NCI-H524 treated with DMSO at 0.1 percent for 48 hours (cell line): ENCODE data around the gene ACBD4.

Experiments
- DNase-seq: peaks from one replicate; lab custom pipeline; 2025; lab: John Stamatoyannopoulos, UW

Gene ACBD4

GRCh38 chr17:45155483-45155882, 20.0 kb downstream of the ACBD4 start:
- no peak for DNase-seq

DNA sequence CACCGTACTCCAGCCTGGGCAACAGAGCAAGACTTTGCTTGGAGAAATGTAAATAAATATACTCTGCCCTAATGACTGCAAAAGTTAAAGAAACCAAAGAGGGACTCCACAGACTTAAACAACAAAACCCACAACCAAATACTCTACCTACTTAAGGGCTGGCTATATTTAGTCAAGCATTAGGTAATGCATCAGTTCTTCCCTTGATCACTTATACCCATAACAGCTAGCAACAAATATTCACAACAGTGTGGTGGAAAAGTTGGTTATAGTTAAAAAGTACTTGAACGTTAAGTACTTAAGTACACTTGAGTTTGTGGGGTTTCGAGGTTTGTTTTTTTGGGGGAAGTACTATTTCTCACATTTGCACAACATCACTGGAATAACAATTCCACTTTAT, 20.8 kb downstream of the ACBD4 start:
- DNase-seq = no peak

- peak; percentile 52 for DNase-seq
Observed at GRCh38 chr17:45160447-45161287, 25.2 kb downstream of the ACBD4 start.

DNA sequence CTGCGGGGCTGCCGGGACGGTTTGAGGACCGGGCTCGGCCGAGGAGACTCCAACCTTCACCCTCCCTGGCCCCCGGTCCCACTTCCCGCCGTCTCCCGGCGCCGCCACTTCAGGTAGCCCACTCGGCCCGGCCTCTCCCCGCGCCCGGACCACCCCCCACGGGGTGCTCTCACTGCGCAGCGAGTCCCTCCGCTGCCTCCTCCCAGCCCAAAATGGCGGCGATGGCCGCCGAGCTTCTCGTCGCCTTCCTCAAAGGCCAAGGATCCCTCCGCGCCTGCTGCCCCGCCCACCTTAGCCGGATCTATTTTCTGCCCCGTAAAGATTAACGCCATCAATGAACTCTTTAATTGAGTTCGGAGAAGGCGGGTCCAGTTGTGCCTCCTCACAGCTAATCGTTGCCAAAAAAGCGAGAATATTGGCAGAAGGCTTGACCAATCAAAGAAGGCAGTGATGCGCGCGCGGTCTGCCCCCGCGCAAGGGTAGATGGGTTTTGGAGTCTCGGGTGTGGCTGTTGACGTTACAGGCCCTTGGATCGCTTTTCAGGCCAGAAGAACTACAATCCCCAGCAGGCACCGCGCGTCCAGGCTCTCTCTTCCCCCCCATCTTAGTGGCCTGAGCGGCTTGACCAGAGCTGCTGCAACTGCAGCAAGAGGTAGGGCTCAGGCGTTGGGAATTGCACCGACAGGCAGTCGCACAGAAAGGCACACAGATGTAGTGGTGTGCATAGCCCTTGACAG, 26.0 kb downstream of the ACBD4 start, which contains the start of gene HEXIM2:
Gene HEXIM2 (plus strand): TSS at position 588 of the 737 bp plus-strand sequence. CDS start 919 bp downstream, outside the sequence.
- DNase-seq = peak; percentile 100

GRCh38 chr17:45162025-45162687, 26.7 kb downstream of the ACBD4 start:
- DNase-seq = no peak

- no peak for DNase-seq
Observed at GRCh38 chr17:45164734-45165269, 29.3 kb downstream of the ACBD4 start.

DNA sequence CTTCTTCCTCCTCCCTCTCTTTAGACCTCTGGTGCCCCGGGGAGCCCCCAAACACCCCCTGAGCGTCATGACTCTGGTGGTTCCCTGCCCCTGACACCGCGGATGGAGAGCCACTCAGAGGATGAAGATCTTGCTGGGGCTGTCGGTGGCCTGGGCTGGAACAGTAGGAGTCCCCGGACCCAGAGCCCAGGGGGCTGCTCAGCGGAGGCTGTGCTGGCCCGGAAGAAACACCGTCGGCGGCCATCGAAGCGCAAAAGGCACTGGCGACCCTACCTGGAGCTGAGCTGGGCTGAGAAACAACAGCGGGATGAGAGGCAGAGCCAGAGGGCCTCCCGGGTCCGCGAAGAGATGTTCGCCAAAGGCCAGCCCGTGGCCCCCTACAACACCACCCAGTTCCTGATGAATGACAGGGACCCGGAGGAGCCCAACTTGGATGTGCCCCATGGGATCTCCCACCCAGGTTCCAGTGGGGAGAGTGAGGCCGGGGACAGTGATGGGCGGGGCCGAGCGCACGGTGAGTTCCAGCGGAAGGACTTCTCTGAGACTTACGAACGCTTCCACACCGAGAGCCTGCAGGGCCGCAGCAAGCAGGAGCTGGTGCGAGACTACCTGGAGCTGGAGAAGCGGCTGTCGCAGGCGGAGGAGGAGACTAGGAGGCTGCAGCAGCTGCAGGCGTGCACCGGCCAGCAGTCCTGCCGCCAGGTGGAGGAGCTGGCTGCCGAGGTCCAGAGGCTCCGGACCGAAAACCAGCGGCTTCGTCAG, 33.7 kb downstream of the ACBD4 start:
- no peak for DNase-seq

GRCh38 chr17:45170280-45170930, 34.9 kb downstream of the ACBD4 start:
- no peak for DNase-seq

- no peak for DNase-seq
Observed at GRCh38 chr17:45170931-45171337, 35.4 kb downstream of the ACBD4 start.

GRCh38 chr17:45171338-45172231, 36.1 kb downstream of the ACBD4 start:
- no peak for DNase-seq

DNA sequence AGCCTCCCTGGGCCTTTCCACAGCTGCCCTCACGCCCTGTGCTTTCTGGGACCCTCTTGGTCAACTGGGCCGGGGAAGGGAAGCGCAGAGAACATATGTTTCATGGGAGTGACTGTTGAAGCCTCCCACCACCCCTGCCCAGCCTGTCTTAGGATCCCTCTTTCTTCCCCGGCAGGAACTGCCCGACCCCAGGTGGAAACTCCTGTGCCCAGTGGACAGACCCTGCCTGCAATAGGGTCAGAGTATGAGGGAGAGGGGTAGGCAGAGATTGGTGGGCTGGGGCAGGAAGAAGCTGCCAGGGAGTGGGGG, 36.7 kb downstream of the ACBD4 start:
- no peak for DNase-seq

- no peak for DNase-seq
Observed at GRCh38 chr17:45172541-45173286, 37.2 kb downstream of the ACBD4 start.

DNA sequence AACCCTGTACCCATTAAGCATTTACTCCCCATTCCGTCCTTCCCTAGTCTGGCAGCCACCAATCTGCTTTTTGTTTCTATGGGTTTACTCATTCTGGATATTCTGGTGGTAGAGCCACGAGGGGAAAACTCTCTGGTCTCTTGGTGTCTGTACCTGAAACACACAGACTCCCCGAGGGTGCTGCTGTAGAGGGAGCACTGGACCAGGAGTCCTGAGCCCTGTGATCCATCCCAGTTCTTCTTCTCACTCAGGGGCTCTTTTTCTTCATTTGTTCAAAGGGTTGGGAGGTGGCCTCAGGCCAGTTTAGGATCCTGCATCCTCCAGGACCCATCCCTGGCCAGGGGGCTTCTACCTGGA, 40.2 kb downstream of the ACBD4 start:
- DNase-seq = no peak

DNA sequence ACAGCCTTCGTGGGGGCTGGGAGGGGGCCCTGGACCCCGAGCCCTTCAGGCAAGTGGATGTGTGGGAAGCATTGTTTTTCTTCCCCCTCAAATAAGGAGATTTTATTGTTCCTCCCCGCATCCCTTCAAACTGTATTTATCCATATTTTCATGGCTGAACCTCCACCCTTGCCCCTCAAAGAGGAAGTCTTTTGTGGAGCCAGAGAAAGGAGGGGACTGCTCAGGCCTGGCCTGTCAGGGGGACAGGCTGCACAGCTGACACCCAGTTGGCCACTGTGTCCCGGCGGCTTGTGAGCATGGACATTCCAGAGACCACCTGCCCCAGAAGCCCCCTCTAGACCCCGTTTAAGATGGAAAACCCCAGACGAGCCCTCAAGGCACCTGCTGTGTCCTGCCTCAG, 42.1 kb downstream of the ACBD4 start:
- DNase-seq = no peak

DNA sequence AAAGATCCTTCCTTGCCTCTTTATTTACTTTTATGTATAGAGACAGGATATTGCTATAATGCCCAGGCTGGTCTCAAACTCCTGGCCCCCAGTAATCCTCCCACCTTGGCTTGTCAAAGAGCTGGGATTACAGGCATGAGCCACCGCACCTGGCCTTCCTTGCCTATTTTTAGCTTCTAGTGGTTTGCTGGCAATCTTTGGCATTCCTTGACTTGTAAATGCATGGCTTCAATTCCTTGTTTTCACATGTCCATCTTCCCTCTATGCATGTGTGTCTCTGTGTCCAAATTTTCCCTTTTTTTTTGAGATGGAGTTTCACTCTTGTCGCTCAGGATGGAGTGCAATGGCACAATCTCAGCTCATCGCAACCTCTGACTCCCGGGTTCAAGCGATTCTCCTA, 48.7 kb downstream of the ACBD4 start:
- DNase-seq = no peak

- no peak for DNase-seq
Observed at GRCh38 chr17:45186801-45187354, 51.4 kb downstream of the ACBD4 start.

DNA sequence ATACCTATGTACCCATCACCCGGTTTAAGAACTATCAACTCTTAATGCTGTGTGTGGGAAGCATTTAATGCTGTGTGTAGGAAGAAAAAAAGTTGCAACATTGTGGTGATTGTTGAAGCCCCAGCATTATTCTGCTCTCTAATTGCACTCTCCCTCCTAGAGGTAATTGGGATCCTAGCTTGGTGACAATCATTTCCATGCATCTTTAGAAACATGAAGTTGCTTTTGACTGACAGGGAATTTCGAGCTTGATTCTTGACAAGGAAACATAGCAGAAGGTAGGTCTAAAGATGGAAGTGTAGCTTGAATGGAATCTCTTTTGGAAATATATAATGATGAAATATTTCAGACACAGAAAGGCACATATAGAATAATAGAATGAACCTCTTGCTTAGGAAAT, 53.5 kb downstream of the ACBD4 start:
- no peak for DNase-seq

GRCh38 chr17:45190503-45191255, 55.2 kb downstream of the ACBD4 start:
- DNase-seq = no peak
